ENCODE data around the gene TGFB1.

TGFB1 gene

DNA sequence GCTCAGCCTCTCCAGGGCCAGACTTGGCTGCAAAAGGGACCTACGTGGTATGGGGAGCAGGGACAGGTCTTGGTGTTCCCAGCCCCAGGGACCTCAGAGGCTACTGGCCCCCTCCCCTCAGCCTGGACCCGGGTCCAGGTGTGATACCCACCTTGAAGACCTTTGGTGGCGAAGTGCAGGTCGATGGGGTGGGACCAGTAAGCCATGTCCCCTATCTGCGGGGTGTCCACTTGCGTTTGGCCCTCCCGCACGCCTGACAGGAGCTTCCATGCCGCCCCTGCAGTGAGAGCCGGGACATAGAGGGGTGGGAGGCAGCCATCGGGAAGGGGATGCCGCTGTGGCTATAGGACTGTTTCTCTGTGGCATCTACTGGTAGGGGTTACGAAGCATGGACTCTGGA is 4.0 kb upstream of the TGFB1 start:
- ATAC-seq: no peak

GRCh38 chr19:41356984-41357739 is 3.4 kb upstream of the TGFB1 start:
- no peak for ATAC-seq
- TF ChIP-seq TCF4 (CRISPR knock-in tag; IDR thresholded peaks at IDR 0.05; ENCODE audit: borderline replicate concordance) (no peak), TOX (CRISPR knock-in tag; IDR thresholded peaks at IDR 0.05; ENCODE audit: borderline replicate concordance) (no peak), OSR1 (CRISPR knock-in tag; IDR thresholded peaks at IDR 0.05) (no peak), POU6F1 (CRISPR knock-in tag; IDR thresholded peaks at IDR 0.05; ENCODE audit: borderline replicate concordance, low read depth) (no peak), RARB (CRISPR knock-in tag; IDR thresholded peaks at IDR 0.05) (no peak), ZNF70 (CRISPR knock-in tag; IDR thresholded peaks at IDR 0.05) (no peak), ZFP30 (CRISPR knock-in tag; IDR thresholded peaks at IDR 0.05) (no peak), CSDC2 (CRISPR knock-in tag; IDR thresholded peaks at IDR 0.05) (no peak), GLIS3 (CRISPR knock-in tag; IDR thresholded peaks at IDR 0.05) (no peak), ESRRG (CRISPR knock-in tag; IDR thresholded peaks at IDR 0.05) (no peak), ISL1 (CRISPR knock-in tag; IDR thresholded peaks at IDR 0.05) (no peak), ZNF8 (CRISPR knock-in tag; IDR thresholded peaks at IDR 0.05) (no peak), ZNF565 (CRISPR knock-in tag; conservative IDR thresholded peaks at IDR 0.05; ENCODE audit: low read depth) (no peak), ZFP3 (CRISPR knock-in tag; IDR thresholded peaks at IDR 0.05) (no peak), PPARA (CRISPR knock-in tag; IDR thresholded peaks at IDR 0.05; ENCODE audit: borderline replicate concordance) (no peak), CSRNP3 (CRISPR knock-in tag; IDR thresholded peaks at IDR 0.05) (no peak)
- TF ChIP-seq, protein P1, sequence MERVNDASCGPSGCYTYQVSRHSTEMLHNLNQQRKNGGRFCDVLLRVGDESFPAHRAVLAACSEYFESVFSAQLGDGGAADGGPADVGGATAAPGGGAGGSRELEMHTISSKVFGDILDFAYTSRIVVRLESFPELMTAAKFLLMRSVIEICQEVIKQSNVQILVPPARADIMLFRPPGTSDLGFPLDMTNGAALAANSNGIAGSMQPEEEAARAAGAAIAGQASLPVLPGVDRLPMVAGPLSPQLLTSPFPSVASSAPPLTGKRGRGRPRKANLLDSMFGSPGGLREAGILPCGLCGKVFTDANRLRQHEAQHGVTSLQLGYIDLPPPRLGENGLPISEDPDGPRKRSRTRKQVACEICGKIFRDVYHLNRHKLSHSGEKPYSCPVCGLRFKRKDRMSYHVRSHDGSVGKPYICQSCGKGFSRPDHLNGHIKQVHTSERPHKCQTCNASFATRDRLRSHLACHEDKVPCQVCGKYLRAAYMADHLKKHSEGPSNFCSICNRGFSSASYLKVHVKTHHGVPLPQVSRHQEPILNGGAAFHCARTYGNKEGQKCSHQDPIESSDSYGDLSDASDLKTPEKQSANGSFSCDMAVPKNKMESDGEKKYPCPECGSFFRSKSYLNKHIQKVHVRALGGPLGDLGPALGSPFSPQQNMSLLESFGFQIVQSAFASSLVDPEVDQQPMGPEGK (CRISPR knock-in tag; IDR thresholded peaks at IDR 0.05; ENCODE audit: borderline replicate concordance): no peak
- TF ChIP-seq, protein P2, sequence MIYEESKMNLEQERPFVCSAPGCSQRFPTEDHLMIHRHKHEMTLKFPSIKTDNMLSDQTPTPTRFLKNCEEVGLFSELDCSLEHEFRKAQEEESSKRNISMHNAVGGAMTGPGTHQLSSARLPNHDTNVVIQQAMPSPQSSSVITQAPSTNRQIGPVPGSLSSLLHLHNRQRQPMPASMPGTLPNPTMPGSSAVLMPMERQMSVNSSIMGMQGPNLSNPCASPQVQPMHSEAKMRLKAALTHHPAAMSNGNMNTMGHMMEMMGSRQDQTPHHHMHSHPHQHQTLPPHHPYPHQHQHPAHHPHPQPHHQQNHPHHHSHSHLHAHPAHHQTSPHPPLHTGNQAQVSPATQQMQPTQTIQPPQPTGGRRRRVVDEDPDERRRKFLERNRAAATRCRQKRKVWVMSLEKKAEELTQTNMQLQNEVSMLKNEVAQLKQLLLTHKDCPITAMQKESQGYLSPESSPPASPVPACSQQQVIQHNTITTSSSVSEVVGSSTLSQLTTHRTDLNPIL (CRISPR knock-in tag; IDR thresholded peaks at IDR 0.05; ENCODE audit: low read depth): no peak
- TF ChIP-seq, protein P3, sequence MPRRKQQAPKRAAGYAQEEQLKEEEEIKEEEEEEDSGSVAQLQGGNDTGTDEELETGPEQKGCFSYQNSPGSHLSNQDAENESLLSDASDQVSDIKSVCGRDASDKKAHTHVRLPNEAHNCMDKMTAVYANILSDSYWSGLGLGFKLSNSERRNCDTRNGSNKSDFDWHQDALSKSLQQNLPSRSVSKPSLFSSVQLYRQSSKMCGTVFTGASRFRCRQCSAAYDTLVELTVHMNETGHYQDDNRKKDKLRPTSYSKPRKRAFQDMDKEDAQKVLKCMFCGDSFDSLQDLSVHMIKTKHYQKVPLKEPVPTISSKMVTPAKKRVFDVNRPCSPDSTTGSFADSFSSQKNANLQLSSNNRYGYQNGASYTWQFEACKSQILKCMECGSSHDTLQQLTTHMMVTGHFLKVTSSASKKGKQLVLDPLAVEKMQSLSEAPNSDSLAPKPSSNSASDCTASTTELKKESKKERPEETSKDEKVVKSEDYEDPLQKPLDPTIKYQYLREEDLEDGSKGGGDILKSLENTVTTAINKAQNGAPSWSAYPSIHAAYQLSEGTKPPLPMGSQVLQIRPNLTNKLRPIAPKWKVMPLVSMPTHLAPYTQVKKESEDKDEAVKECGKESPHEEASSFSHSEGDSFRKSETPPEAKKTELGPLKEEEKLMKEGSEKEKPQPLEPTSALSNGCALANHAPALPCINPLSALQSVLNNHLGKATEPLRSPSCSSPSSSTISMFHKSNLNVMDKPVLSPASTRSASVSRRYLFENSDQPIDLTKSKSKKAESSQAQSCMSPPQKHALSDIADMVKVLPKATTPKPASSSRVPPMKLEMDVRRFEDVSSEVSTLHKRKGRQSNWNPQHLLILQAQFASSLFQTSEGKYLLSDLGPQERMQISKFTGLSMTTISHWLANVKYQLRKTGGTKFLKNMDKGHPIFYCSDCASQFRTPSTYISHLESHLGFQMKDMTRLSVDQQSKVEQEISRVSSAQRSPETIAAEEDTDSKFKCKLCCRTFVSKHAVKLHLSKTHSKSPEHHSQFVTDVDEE (CRISPR knock-in tag; IDR thresholded peaks at IDR 0.05): no peak

More for the DNA sequence above, 4.0 kb upstream of the TGFB1 start:
- no peak for TF ChIP-seq ZFP30 (CRISPR knock-in tag; IDR thresholded peaks at IDR 0.05)
- TF ChIP-seq ESRRG (CRISPR knock-in tag; IDR thresholded peaks at IDR 0.05): no peak
- no peak for TF ChIP-seq RARB (CRISPR knock-in tag; IDR thresholded peaks at IDR 0.05)

DNA sequence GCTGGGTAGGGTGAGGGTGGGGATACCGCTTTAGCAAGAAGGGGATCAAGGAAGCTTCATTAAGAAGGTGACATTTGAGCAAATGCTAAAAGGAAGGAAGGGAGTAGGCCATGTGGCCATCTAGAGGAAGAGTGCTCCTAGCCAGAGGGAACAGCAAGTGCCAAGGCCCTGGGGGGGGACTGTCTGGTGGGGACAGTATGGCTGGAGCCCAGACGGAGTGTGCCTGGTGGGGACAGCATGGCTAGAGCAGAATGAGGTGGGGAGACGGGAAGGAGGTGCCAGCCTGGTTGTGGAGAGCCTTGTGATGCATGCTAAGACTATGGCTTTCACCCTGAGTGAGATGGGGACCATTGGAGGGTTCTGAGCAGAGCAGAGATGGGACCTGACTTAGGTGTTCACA is 2.1 kb upstream of the TGFB1 start:
- TF ChIP-seq RARB (CRISPR knock-in tag; IDR thresholded peaks at IDR 0.05): no peak
- no peak for TF ChIP-seq POU6F1 (CRISPR knock-in tag; IDR thresholded peaks at IDR 0.05; ENCODE audit: borderline replicate concordance, low read depth)
- no peak for TF ChIP-seq ZNF8 (CRISPR knock-in tag; IDR thresholded peaks at IDR 0.05)
- no peak for TF ChIP-seq ZNF565 (CRISPR knock-in tag; conservative IDR thresholded peaks at IDR 0.05; ENCODE audit: low read depth)
- TF ChIP-seq BACH2 (CRISPR knock-in tag; IDR thresholded peaks at IDR 0.05; ENCODE audit: borderline replicate concordance): no peak
- TF ChIP-seq TOX (CRISPR knock-in tag; IDR thresholded peaks at IDR 0.05; ENCODE audit: borderline replicate concordance): no peak
- TF ChIP-seq ZC3H10 (CRISPR knock-in tag; IDR thresholded peaks at IDR 0.05): no peak
- TF ChIP-seq ZFP3 (CRISPR knock-in tag; IDR thresholded peaks at IDR 0.05): no peak
- no peak for TF ChIP-seq ISL1 (CRISPR knock-in tag; IDR thresholded peaks at IDR 0.05)
- no peak for TF ChIP-seq CSRNP3 (CRISPR knock-in tag; IDR thresholded peaks at IDR 0.05)
- ATAC-seq: no peak
